Neural cell (in vitro differentiated cells): Measurements from ENCODE around the gene SCN7A. TPM values are rescaled to one million over a fixed set of nuclear protein-coding genes. Genes with fewer than 3 reads are reported as not detected.

Experiments
- H2AFZ ChIP-seq: fragments of 200-600, 300-800 bp; sonication (generic), shearing (Covaris generic); 2 replicates; pipeline ENCODE4 v1.6.0; 2014; ENCODE audit warnings: low read depth, mild to moderate bottlenecking, antibody characterized with exemption, low read length, moderate library complexity
- H3F3A ChIP-seq: fragments of 200-600 bp; shearing (Covaris generic); 2 replicates; pipeline ENCODE4 v1.6.1; 2016; ENCODE audit warnings: mild to moderate bottlenecking, moderate library complexity, mixed read lengths, antibody characterized with exemption, low read length; ENCODE audit not compliant: insufficient read depth, poor library complexity, severe bottlenecking
- H3K27ac ChIP-seq: fragments of 200-600, 300-800 bp; sonication (generic), shearing (Covaris generic); 2 replicates; pipeline ENCODE4 v1.5.1; 2014; ENCODE audit warnings: mild to moderate bottlenecking, low read length, moderate library complexity
- H3K27me3 ChIP-seq: fragments of 300-800, 200-600 bp; sonication (generic), shearing (Covaris generic); 2 replicates; pipeline ENCODE4 v1.6.0; 2014; ENCODE audit warnings: mild to moderate bottlenecking, low read depth, low read length, moderate library complexity; ENCODE audit not compliant: insufficient read depth
- H3K36me3 ChIP-seq: fragments of 300-800, 200-600 bp; sonication (generic), shearing (Covaris generic); 2 replicates; pipeline ENCODE4 v1.5.1; 2014; ENCODE audit warnings: mild to moderate bottlenecking, antibody characterized with exemption, low read length, moderate library complexity; ENCODE audit not compliant: insufficient read depth
- H3K4me2 ChIP-seq: fragments of 300-800, 200-600 bp; sonication (generic), shearing (Covaris generic); 2 replicates; pipeline ENCODE4 v1.6.0; 2014; ENCODE audit warnings: mild to moderate bottlenecking, low read length
- H3K4me3 ChIP-seq: fragments of 300-800, 200-600 bp; sonication (generic), shearing (Covaris generic); 2 replicates; pipeline ENCODE4 v1.5.1; 2014; ENCODE audit warnings: mild to moderate bottlenecking, low read length, moderate library complexity
- H3K79me2 ChIP-seq: fragments of 200-600 bp; shearing (Covaris generic); replicated peaks from 2 replicates; pipeline ENCODE4 v1.6.0; 2014; ENCODE audit warnings: mild to moderate bottlenecking, low read length, moderate library complexity; ENCODE audit not compliant: insufficient read depth
- H3K9ac ChIP-seq: fragments of 300-800, 200-600 bp; sonication (generic), shearing (Covaris generic); 2 replicates; pipeline ENCODE4 v1.6.1; 2016; ENCODE audit warnings: mild to moderate bottlenecking, low read length, mixed read lengths
- H3K9me2 ChIP-seq: fragments of 200-600 bp; shearing (Covaris generic); 2 replicates; pipeline ENCODE4 v1.6.1; 2016; ENCODE audit warnings: mild to moderate bottlenecking, low read length, mixed read lengths; ENCODE audit not compliant: insufficient read depth
- H3K9me3 ChIP-seq: fragments of 200-600, 300-800 bp; sonication (generic), shearing (Covaris generic); 2 replicates; pipeline ENCODE4 v1.6.1; 2016; ENCODE audit warnings: mild to moderate bottlenecking, mixed run types, low read length, moderate library complexity, mixed read lengths
- H4K20me1 ChIP-seq: fragments of 200-600 bp; shearing (Covaris generic); 2 replicates; pipeline ENCODE4 v1.6.1; 2016; ENCODE audit warnings: mild to moderate bottlenecking, mixed run types; ENCODE audit not compliant: insufficient read depth
- EP300 ChIP-seq: fragments of 450-650 bp; conservative IDR thresholded peaks from 2 replicates; pipeline ENCODE4 v1.6.1; 2014; ENCODE audit warnings: antibody characterized with exemption, mild to moderate bottlenecking, moderate library complexity; ENCODE audit not compliant: poor library complexity, severe bottlenecking
- EZH2 ChIP-seq: fragments of 200-600, 300-800 bp; shearing (Covaris generic), sonication (generic); IDR thresholded peaks from 2 replicates; pipeline ENCODE4 v1.6.1; 2014; ENCODE audit warnings: antibody characterized with exemption, low read length, borderline replicate concordance, mild to moderate bottlenecking; ENCODE audit not compliant: insufficient read depth, poor library complexity, severe bottlenecking
- MXI1 ChIP-seq: fragments of 450-650 bp; conservative IDR thresholded peaks from 2 replicates; pipeline ENCODE4 v1.6.1; 2014; ENCODE audit warnings: antibody characterized with exemption, mild to moderate bottlenecking; ENCODE audit not compliant: poor library complexity, severe bottlenecking
- POLR2AphosphoS5 ChIP-seq: IDR thresholded peaks from 2 replicates; pipeline ENCODE4 v1.6.1; 2012
- RAD21 ChIP-seq: fragments of 450-650 bp; conservative IDR thresholded peaks from 2 replicates; pipeline ENCODE4 v1.6.1; 2014; ENCODE audit warnings: antibody characterized with exemption, mild to moderate bottlenecking, moderate library complexity
- SMC3 ChIP-seq: fragments of 450-650 bp; conservative IDR thresholded peaks from 2 replicates; pipeline ENCODE4 v1.6.1; 2014; ENCODE audit warnings: antibody characterized with exemption, mild to moderate bottlenecking, moderate library complexity; ENCODE audit not compliant: poor library complexity
- TAF1 ChIP-seq: IDR thresholded peaks from 2 replicates; pipeline ENCODE4 v1.6.1; 2012; ENCODE audit warnings: low read depth
- polyA plus RNA-seq: library from polyadenylated mRNA; depleted of rRNA; stranded (reverse); fragments of >200 nt; gene quantifications from 2 replicates; pipeline ENCODE4 v1.2.3, GENCODE V29; 2014
- TF ChIP-seq, protein P1 (sequence below): fragments of 450-650 bp; IDR thresholded peaks from 2 replicates; pipeline ENCODE4 v1.5.1; 2014; ENCODE audit warnings: antibody characterized with exemption, mild to moderate bottlenecking, moderate library complexity; ENCODE audit not compliant: poor library complexity, severe bottlenecking
- TF ChIP-seq, protein P2 (sequence below): IDR thresholded peaks from 2 replicates; pipeline ENCODE4 v1.6.1; 2012; ENCODE audit warnings: borderline replicate concordance

Gene SCN7A
- polyA plus RNA-seq, 1 donor from 2014 or later, result 0.09 TPM

DNA sequence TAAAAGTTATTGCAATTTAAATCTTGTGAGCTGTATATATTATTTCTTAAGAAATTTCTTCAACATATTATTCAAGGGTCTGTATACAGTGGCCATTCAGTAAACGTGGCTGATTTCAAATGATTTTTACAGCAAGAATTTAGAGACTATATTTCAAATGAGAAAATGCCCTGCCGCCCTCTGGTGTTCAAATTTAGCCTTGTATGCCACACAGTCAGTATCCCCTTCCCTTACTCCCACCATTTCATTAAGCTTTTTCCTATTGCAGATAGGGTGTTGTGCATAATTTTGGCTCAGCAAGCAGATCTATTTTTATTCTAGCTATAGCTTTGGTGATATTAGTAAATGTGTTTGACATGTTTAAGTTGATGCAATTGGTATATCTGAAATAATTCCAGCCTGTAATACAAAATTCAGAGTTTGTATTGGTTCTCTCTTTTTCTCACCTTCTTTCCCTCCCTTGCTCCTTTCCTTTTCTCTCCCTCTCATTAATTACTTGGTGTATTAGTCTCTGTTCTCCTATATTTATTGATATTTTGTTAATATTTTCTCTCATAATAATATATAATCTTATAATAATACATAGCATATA, 22.8 kb upstream of the SCN7A start:
- H3F3A ChIP-seq, result no peaks in the 10 kb centered on the region
- H2AFZ ChIP-seq, result no peak overlapping the region
- no peaks in the 10 kb centered on the region for H3K79me2 ChIP-seq
- no peak overlapping the region for H3K4me3 ChIP-seq
- H4K20me1 ChIP-seq, result no peaks in the 10 kb centered on the region
- H3K4me2 ChIP-seq, result no peak overlapping the region
- TF ChIP-seq, protein P1, sequence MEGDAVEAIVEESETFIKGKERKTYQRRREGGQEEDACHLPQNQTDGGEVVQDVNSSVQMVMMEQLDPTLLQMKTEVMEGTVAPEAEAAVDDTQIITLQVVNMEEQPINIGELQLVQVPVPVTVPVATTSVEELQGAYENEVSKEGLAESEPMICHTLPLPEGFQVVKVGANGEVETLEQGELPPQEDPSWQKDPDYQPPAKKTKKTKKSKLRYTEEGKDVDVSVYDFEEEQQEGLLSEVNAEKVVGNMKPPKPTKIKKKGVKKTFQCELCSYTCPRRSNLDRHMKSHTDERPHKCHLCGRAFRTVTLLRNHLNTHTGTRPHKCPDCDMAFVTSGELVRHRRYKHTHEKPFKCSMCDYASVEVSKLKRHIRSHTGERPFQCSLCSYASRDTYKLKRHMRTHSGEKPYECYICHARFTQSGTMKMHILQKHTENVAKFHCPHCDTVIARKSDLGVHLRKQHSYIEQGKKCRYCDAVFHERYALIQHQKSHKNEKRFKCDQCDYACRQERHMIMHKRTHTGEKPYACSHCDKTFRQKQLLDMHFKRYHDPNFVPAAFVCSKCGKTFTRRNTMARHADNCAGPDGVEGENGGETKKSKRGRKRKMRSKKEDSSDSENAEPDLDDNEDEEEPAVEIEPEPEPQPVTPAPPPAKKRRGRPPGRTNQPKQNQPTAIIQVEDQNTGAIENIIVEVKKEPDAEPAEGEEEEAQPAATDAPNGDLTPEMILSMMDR, result peak; percentile 72
- TF ChIP-seq SMC3, result peak; percentile 75
- TF ChIP-seq RAD21, result peak; percentile 68
- TF ChIP-seq, protein P2, sequence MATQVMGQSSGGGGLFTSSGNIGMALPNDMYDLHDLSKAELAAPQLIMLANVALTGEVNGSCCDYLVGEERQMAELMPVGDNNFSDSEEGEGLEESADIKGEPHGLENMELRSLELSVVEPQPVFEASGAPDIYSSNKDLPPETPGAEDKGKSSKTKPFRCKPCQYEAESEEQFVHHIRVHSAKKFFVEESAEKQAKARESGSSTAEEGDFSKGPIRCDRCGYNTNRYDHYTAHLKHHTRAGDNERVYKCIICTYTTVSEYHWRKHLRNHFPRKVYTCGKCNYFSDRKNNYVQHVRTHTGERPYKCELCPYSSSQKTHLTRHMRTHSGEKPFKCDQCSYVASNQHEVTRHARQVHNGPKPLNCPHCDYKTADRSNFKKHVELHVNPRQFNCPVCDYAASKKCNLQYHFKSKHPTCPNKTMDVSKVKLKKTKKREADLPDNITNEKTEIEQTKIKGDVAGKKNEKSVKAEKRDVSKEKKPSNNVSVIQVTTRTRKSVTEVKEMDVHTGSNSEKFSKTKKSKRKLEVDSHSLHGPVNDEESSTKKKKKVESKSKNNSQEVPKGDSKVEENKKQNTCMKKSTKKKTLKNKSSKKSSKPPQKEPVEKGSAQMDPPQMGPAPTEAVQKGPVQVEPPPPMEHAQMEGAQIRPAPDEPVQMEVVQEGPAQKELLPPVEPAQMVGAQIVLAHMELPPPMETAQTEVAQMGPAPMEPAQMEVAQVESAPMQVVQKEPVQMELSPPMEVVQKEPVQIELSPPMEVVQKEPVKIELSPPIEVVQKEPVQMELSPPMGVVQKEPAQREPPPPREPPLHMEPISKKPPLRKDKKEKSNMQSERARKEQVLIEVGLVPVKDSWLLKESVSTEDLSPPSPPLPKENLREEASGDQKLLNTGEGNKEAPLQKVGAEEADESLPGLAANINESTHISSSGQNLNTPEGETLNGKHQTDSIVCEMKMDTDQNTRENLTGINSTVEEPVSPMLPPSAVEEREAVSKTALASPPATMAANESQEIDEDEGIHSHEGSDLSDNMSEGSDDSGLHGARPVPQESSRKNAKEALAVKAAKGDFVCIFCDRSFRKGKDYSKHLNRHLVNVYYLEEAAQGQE, result no peak
- no peak for TF ChIP-seq EZH2
- H3K9me2 ChIP-seq, result no peaks in the 10 kb centered on the region
- H3K36me3 ChIP-seq, result no peaks in the 10 kb centered on the region
- no peaks in the 10 kb centered on the region for H3K9me3 ChIP-seq
- no peak overlapping the region for H3K9ac ChIP-seq
- no peak overlapping the region for H3K27ac ChIP-seq
- H3K27me3 ChIP-seq, result no peaks in the 10 kb centered on the region

DNA sequence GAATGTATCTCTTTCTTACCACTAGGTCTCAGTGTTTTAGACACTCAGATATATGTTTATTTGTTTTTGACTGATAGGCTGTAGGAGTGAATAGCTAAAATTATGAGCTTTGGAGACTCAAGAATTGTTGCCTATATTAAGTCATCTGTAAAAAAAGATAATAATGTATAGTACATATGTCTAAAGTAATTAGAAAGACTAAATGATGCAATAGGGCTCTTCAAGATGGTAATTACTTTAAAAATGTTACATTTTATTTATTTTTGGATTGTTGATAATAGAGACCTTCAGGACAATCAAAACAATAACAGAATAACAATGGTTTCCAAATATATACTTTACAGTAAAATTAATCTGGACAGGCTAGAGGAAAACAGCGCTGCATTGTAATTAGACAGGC, 19.9 kb upstream of the SCN7A start:
- Histone ChIP-seq H3K9me3 (no peaks in the 10 kb centered on the region), H3K79me2 (no peaks in the 10 kb centered on the region), H4K20me1 (no peaks in the 10 kb centered on the region), H3K27me3 (no peaks in the 10 kb centered on the region), H3K36me3 (no peaks in the 10 kb centered on the region), H3K27ac (no peak overlapping the region), H2AFZ (no peak overlapping the region), H3F3A (no peaks in the 10 kb centered on the region), H3K9me2 (no peaks in the 10 kb centered on the region), H3K4me3 (no peak overlapping the region), H3K4me2 (no peak overlapping the region), H3K9ac (no peak overlapping the region)
- TF ChIP-seq RAD21 (no peak), SMC3 (no peak), EP300 (no peak), POLR2AphosphoS5 (no peak), TAF1 (no peak), MXI1 (no peak)
- TF ChIP-seq, protein P2, result no peak
